GM10248 (cell line): ENCODE data around the gene OGT.
A peak's percentile ranks its signal among the peaks of the same experiment; 100 is the strongest.
"Not testable (repeated sequence)": the region's sequence is repeated elsewhere in the genome, so short reads cannot be mapped to it uniquely, and the experiment has no call there.

Experiments
- CTCF ChIA-PET: fragments of 300-600 bp; sonication (Branson Sonifier 250); formaldehyde crosslinking; extraction: SDS; loops from one replicate; lab custom pipeline; 2021; ENCODE audit warnings: antibody characterized with exemption; lab: Yijun Ruan, JAX
- POLR2A ChIA-PET: fragments of 350-650 bp; sonication (Branson Sonifier 250); formaldehyde crosslinking; extraction: SDS; loops from one replicate; lab custom pipeline; 2020; ENCODE audit warnings: antibody characterized with exemption; lab: Yijun Ruan, JAX
- DNase-seq: peaks from one replicate; pipeline ENCODE4 v3.0.0; 2012; ENCODE audit errors: extremely low spot score
- CTCF ChIP-seq: IDR thresholded peaks from 2 replicates; pipeline ENCODE4 v1.5.1; 2012; ENCODE audit warnings: mild to moderate bottlenecking, low read depth; ENCODE audit errors: extremely low read depth, missing control alignments, control extremely low read depth

Gene OGT

GRCh38 chrX:71532753-71533425 lies at the start of gene OGT:
Gene OGT, plus strand, starts transcription at chrX:71533104. Its CDS starts 196 bp downstream, at chrX:71533300.
- peak; percentile 69 for DNase-seq
- no peak for TF ChIP-seq CTCF
- POLR2A ChIA-PET: interaction anchor here (0.6 to 1.8 kb wide), 7 partner anchors 9 to 167 kb away, joined by 3 to 13 read pairs (median 6); partner anchors contain the start of gene TAF1
- CTCF ChIA-PET: no interaction called here

- POLR2A ChIA-PET: interaction anchor here (0.7 kb wide), 1 partner anchor 45 kb away, joined by 6 read pairs; the partner anchor contains the start of gene OGT
- CTCF ChIA-PET: no interaction called here
- no peak for TF ChIP-seq CTCF
- no peak for DNase-seq
Observed at GRCh38 chrX:71487814-71488213, 45.1 kb upstream of the OGT start.

GRCh38 chrX:71489540-71489939 lies 43.4 kb upstream of the OGT start:
- ChIA-PET POLR2A (no interaction called here), CTCF (no interaction called here)
- no peak for DNase-seq
- TF ChIP-seq CTCF: no peak

- POLR2A ChIA-PET: no interaction called here
- no peak for TF ChIP-seq CTCF
- DNase-seq: peak; percentile 47
- CTCF ChIA-PET: interaction anchor here (1.5 kb wide), 1 partner anchor 8 kb away, joined by 3 read pairs; no protein-coding TSS in a partner anchor
Observed at GRCh38 chrX:71492231-71493065, 40.5 kb upstream of the OGT start.

- ChIA-PET POLR2A (interaction anchor here (1.6 kb wide), 1 partner anchor 40 kb away, joined by 10 read pairs; the partner anchor contains the start of gene OGT), CTCF (interaction anchor here (1.5 kb wide), 1 partner anchor 9 kb away, joined by 3 read pairs; no protein-coding TSS in a partner anchor)
- no peak for TF ChIP-seq CTCF
- no peak for DNase-seq
Observed at GRCh38 chrX:71493111-71493613, 39.7 kb upstream of the OGT start.

- CTCF ChIA-PET, POLR2A ChIA-PET, DNase-seq: not testable (repeated sequence)
Observed at GRCh38 chrX:71495979-71496378, 36.9 kb upstream of the OGT start.
